ENCODE measurements around the gene NBPF12. TPM values are rescaled to one million over a fixed set of nuclear protein-coding genes. Genes with fewer than 3 reads are reported as not detected.
"Not testable (repeated sequence)": the region's sequence is repeated elsewhere in the genome, so short reads cannot be mapped to it uniquely, and the experiment has no call there.

Gene NBPF12
- total RNA-seq, 4 donors from 2014 or later: 10.8 to 18.0 (median 15.2) TPM

- peak; percentile 50 for ATAC-seq
- WGBS, 2 donors (ENCODE audit: low coverage in 1 of 2): 0% methylated on average over 4 to 9 of the region's 55 CpGs
- H3K36me3 ChIP-seq, H3K27me3 ChIP-seq, H3K9me3 ChIP-seq: not testable (repeated sequence)
- Histone ChIP-seq H3K4me3 (peak overlapping the region; percentile 74 to 97), H3K27ac (peak overlapping the region; percentile 86 to 91 (median 88)), H3K4me1 (peaks cover 0 to 19% (median 0%) of the 10 kb centered on the region in 3 donors)
These were observed 1.0 kb downstream of the NBPF12 start for GRCh38 chr1:146938927-146939786.

- not testable (repeated sequence) for H3K4me3 ChIP-seq, ATAC-seq, H3K27ac ChIP-seq, H3K9me3 ChIP-seq, H3K27me3 ChIP-seq
- Histone ChIP-seq H3K36me3 (peaks cover 0 to 12% of the 10 kb centered on the region in 2 donors), H3K4me1 (peaks cover 0 to 19% (median 0%) of the 10 kb centered on the region in 3 donors)
- 42% methylated on average over 2 of the region's 7 CpGs; no CpG with 5 or more reads in 1 of the 2 donors for WGBS, 2 donors (ENCODE audit: low coverage in 1 of 2)
These were observed 2.2 kb downstream of the NBPF12 start for GRCh38 chr1:146940293-146940692.

- not testable (repeated sequence) for H3K27me3 ChIP-seq, H3K27ac ChIP-seq, ATAC-seq, H3K9me3 ChIP-seq, H3K4me3 ChIP-seq
- WGBS, 2 donors (ENCODE audit: low coverage in 1 of 2): 100% methylated on average over 2 of the region's 6 CpGs; no CpG with 5 or more reads in 1 of the 2 donors
- H3K36me3 ChIP-seq: peaks cover 0 to 22% of the 10 kb centered on the region in 2 donors
- peaks cover 0 to 19% (median 0%) of the 10 kb centered on the region in 3 donors for H3K4me1 ChIP-seq
These were observed 5.3 kb downstream of the NBPF12 start for GRCh38 chr1:146943342-146943886.

- H3K4me1 ChIP-seq, H3K27me3 ChIP-seq, ATAC-seq, H3K27ac ChIP-seq, H3K9me3 ChIP-seq, H3K4me3 ChIP-seq: not testable (repeated sequence)
- H3K36me3 ChIP-seq: peaks cover 0 to 34% of the 10 kb centered on the region in 2 donors
- WGBS, 2 donors (ENCODE audit: low coverage in 1 of 2): no CpG with 5 or more reads among the region's 4 CpGs
These were observed 10.0 kb downstream of the NBPF12 start for GRCh38 chr1:146948127-146948526.

GRCh38 chr1:146964340-146964739, 26.2 kb downstream of the NBPF12 start:
- not testable (repeated sequence) for H3K9me3 ChIP-seq, H3K27me3 ChIP-seq, H3K4me1 ChIP-seq, H3K4me3 ChIP-seq, H3K27ac ChIP-seq, ATAC-seq
- 84% methylated on average over 2 of the region's 2 CpGs; no CpG with 5 or more reads in 1 of the 2 donors for WGBS, 2 donors (ENCODE audit: low coverage in 1 of 2)
- H3K36me3 ChIP-seq: peaks cover 0 to 47% of the 10 kb centered on the region in 2 donors

- peaks cover 3 to 60% of the 10 kb centered on the region in 2 donors for H3K36me3 ChIP-seq
- H3K4me1 ChIP-seq, H3K4me3 ChIP-seq, ATAC-seq, H3K27ac ChIP-seq, H3K9me3 ChIP-seq, H3K27me3 ChIP-seq: not testable (repeated sequence)
- peak in 1 of 4 experiments; percentile 38 for TF ChIP-seq CTCF (IDR thresholded peaks at IDR 0.05)
- 28 to 47% methylated on average over 2 to 6 of the region's 8 CpGs for WGBS, 2 donors (ENCODE audit: low coverage in 1 of 2)
These were observed 28.2 kb downstream of the NBPF12 start for GRCh38 chr1:146966351-146966750.

- WGBS, 2 donors (ENCODE audit: low coverage in 1 of 2): 85 to 88% methylated on average over 1 to 2 of the region's 2 CpGs
- not testable (repeated sequence) for ATAC-seq, H3K9me3 ChIP-seq, H3K4me1 ChIP-seq, H3K4me3 ChIP-seq, H3K27ac ChIP-seq, H3K27me3 ChIP-seq
- peaks cover 3 to 45% of the 10 kb centered on the region in 2 donors for H3K36me3 ChIP-seq
These were observed 32.5 kb downstream of the NBPF12 start for GRCh38 chr1:146970656-146971055.

- peaks cover 3 to 44% of the 10 kb centered on the region in 2 donors for H3K36me3 ChIP-seq
- H3K27ac ChIP-seq, H3K9me3 ChIP-seq, ATAC-seq, H3K27me3 ChIP-seq, H3K4me1 ChIP-seq, H3K4me3 ChIP-seq: not testable (repeated sequence)
- WGBS, 2 donors (ENCODE audit: low coverage in 1 of 2): no CpG with 5 or more reads among the region's 5 CpGs
These were observed 34.6 kb downstream of the NBPF12 start for GRCh38 chr1:146972681-146973080.

GRCh38 chr1:146985855-146986254, 47.7 kb downstream of the NBPF12 start:
- WGBS, 2 donors (ENCODE audit: low coverage in 1 of 2): 65 to 78% methylated on average over 4 of the region's 4 CpGs

GRCh38 chr1:146986450-146986849, 48.3 kb downstream of the NBPF12 start:
- H3K9me3 ChIP-seq, H3K4me1 ChIP-seq, H3K27ac ChIP-seq, H3K4me3 ChIP-seq, ATAC-seq, H3K27me3 ChIP-seq: not testable (repeated sequence)
- WGBS, 2 donors (ENCODE audit: low coverage in 1 of 2): no CpG with 5 or more reads among the region's 4 CpGs
- H3K36me3 ChIP-seq: peaks cover 0 to 31% of the 10 kb centered on the region in 2 donors

More at GRCh38 chr1:146985855-146986254, 47.7 kb downstream of the NBPF12 start:
- H3K27ac ChIP-seq, H3K4me3 ChIP-seq, H3K9me3 ChIP-seq, ATAC-seq, H3K27me3 ChIP-seq, H3K4me1 ChIP-seq: not testable (repeated sequence)
- H3K36me3 ChIP-seq: peaks cover 0 to 29% of the 10 kb centered on the region in 2 donors

- ATAC-seq: not testable (repeated sequence)
- 67 to 74% methylated on average over 2 of the region's 2 CpGs for WGBS, 2 donors (ENCODE audit: low coverage in 1 of 2)
These were observed 49.4 kb downstream of the NBPF12 start for GRCh38 chr1:146987502-146987901.

GRCh38 chr1:146989455-146989854, 51.3 kb downstream of the NBPF12 start:
- not testable (repeated sequence) for H3K9me3 ChIP-seq, ATAC-seq, H3K4me3 ChIP-seq, H3K27me3 ChIP-seq, H3K4me1 ChIP-seq, H3K27ac ChIP-seq
- H3K36me3 ChIP-seq: peaks cover 0 to 23% of the 10 kb centered on the region in 2 donors
- 80 to 88% methylated on average over 2 to 3 of the region's 3 CpGs for WGBS, 2 donors (ENCODE audit: low coverage in 1 of 2)

More at GRCh38 chr1:146987502-146987901, 49.4 kb downstream of the NBPF12 start:
- not testable (repeated sequence) for H3K4me1 ChIP-seq, H3K27ac ChIP-seq, H3K27me3 ChIP-seq, H3K4me3 ChIP-seq, H3K9me3 ChIP-seq
- H3K36me3 ChIP-seq: peaks cover 0 to 28% of the 10 kb centered on the region in 2 donors

All from gastroesophageal sphincter (tissue), 4 donors.